GM18867 (cell line): Measurements from ENCODE around the gene THAP3.
A peak's percentile ranks its signal among the peaks of the same experiment; 100 is the strongest.

Experiments
- ATAC-seq: cut with Tn5 transposase; IDR thresholded peaks from one replicate; pipeline ENCODE4 v1.9.1; 2021; ENCODE audit warnings: mild to moderate bottlenecking, moderate library complexity; ENCODE audit not compliant: unreplicated experiment

Gene THAP3, protein sequence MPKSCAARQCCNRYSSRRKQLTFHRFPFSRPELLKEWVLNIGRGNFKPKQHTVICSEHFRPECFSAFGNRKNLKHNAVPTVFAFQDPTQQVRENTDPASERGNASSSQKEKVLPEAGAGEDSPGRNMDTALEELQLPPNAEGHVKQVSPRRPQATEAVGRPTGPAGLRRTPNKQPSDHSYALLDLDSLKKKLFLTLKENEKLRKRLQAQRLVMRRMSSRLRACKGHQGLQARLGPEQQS

GRCh38 chr1:6624710-6625583 lies at the start of gene THAP3:
Gene THAP3, plus strand, starts transcription at chr1:6624868. Its CDS starts 351 bp downstream, at chr1:6625219.
- ATAC-seq = peak; percentile 75

DNA sequence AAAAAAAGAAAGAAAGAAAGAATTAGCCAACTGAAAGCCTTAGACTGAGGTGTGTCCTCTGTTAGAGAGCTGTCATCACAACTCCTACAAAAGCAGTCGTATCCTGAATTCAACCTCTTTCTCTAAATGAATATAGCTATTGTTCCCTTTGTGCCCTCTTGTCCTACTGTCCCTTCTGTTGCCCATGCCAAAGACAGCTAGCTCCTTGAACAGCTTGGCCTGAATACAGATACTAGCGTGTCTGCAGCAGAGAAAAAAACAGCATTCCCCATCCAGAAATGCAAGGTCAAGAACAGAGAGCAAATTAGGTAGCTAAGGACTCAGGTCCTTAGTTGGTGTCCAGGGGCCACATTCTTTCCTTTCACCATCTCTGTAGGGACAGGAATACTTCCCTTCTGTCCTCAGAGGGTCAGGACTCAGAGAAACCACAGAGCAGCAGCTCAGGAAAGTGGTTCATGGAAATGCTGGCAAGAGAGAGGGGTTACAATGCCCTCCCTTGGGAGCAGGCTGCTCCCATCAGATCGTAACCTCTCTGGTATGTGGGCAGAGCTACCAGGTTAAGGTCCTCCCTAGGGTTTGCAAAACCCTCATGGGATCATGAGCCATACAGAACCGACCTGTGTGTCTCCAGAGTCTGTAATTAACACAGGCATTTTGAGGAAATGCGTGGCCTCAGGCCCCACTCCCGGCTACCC lies 46.7 kb upstream of the THAP3 start:
- no peak for ATAC-seq

DNA sequence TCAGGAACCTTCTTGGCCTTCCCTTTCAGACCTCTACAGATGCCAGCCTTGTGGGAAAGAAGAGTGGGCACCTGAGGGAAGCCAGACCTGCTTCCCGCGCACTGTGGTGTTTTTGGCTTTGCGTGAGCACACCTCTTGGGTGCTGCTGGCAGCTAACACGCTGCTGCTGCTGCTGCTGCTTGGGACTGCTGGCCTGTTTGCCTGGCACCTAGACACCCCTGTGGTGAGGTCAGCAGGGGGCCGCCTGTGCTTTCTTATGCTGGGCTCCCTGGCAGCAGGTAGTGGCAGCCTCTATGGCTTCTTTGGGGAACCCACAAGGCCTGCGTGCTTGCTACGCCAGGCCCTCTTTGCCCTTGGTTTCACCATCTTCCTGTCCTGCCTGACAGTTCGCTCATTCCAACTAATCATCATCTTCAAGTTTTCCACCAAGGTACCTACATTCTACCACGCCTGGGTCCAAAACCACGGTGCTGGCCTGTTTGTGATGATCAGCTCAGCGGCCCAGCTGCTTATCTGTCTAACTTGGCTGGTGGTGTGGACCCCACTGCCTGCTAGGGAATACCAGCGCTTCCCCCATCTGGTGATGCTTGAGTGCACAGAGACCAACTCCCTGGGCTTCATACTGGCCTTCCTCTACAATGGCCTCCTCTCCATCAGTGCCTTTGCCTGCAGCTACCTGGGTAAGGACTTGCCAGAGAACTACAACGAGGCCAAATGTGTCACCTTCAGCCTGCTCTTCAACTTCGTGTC lies 45.9 kb upstream of the THAP3 start:
- no peak for ATAC-seq

DNA sequence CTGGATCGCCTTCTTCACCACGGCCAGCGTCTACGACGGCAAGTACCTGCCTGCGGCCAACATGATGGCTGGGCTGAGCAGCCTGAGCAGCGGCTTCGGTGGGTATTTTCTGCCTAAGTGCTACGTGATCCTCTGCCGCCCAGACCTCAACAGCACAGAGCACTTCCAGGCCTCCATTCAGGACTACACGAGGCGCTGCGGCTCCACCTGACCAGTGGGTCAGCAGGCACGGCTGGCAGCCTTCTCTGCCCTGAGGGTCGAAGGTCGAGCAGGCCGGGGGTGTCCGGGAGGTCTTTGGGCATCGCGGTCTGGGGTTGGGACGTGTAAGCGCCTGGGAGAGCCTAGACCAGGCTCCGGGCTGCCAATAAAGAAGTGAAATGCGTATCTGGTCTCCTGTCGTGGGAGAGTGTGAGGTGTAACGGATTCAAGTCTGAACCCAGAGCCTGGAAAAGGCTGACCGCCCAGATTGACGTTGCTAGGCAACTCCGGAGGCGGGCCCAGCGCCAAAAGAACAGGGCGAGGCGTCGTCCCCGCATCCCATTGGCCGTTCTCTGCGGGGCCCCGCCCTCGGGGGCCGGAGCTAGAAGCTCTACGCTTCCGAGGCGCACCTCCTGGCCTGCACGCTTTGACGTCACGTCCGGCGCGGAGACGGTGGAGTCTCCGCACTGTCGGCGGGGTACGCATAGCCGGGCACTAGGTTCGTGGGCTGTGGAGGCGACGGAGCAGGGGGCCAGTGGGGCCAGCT lies 45.1 kb upstream of the THAP3 start, which contains the start of gene ZBTB48:
Gene ZBTB48, plus strand, starts transcription at position 621 of the 745 bp plus-strand sequence. CDS start 616 bp downstream, outside the sequence.
- peak; percentile 93 for ATAC-seq

GRCh38 chr1:6580119-6580592 lies 44.5 kb upstream of the THAP3 start:
- ATAC-seq = peak; percentile 1

DNA sequence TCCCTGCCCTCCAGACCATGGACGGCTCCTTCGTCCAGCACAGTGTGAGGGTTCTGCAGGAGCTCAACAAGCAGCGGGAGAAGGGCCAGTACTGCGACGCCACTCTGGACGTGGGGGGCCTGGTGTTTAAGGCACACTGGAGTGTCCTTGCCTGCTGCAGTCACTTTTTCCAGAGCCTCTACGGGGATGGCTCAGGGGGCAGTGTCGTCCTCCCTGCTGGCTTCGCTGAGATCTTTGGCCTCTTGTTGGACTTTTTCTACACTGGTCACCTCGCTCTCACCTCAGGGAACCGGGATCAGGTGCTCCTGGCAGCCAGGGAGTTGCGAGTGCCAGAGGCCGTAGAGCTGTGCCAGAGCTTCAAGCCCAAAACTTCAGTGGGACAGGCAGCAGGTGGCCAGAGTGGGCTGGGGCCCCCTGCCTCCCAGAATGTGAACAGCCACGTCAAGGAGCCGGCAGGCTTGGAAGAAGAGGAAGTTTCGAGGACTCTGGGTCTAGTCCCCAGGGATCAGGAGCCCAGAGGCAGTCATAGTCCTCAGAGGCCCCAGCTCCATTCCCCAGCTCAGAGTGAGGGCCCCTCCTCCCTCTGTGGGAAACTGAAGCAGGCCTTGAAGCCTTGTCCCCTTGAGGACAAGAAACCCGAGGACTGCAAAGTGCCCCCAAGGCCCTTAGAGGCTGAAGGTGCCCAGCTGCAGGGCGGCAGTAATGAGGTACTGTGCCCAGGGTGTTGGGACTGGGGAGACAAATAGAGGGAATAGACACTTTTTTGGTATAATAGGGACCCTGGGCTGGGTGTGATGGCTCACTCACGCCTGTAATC lies 43.9 kb upstream of the THAP3 start:
- ATAC-seq = no peak

- ATAC-seq = no peak
Measured at GRCh38 chr1:6581561-6582305, 42.9 kb upstream of the THAP3 start.

GRCh38 chr1:6582370-6582769 lies 42.3 kb upstream of the THAP3 start:
- no peak for ATAC-seq

GRCh38 chr1:6584126-6585080 lies 40.3 kb upstream of the THAP3 start:
- no peak for ATAC-seq

GRCh38 chr1:6585081-6585722 lies 39.5 kb upstream of the THAP3 start:
- ATAC-seq = no peak

DNA sequence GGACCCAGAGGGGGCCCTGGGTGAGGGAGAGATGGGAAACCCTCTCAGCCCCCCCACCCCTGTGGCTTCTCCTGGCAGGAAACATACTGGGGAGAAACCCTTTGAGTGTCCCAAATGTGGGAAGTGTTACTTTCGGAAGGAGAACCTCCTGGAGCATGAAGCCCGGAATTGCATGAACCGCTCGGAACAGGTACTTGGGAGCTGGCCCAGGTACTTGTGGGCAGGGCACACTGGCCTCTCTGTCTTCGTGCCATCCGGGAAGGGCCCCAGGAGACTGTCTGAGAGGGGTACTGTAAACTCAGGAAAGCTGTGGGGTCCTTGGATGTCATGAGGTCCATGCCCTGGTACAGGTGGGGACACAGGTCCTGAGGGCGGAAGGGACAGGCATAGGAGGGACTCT lies 38.8 kb upstream of the THAP3 start:
- no peak for ATAC-seq

DNA sequence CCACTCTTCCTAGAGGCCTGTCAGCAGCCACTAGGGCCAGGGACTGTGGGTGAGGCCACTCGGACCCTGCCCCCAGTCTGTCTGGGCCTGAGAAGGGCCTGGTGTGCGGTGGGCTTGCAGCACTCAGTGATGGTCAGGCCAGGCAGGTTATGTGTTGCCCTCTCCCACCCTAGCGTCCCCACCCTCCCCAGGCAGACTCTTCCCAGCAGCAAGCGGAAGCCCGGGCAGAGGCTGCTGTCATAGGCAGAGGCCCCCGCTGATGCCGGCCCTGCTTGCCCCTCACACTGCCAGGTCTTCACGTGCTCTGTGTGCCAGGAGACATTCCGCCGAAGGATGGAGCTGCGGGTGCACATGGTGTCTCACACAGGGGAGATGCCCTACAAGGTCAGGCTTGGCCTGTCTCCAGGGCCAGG lies 38.3 kb upstream of the THAP3 start:
- ATAC-seq = no peak

DNA sequence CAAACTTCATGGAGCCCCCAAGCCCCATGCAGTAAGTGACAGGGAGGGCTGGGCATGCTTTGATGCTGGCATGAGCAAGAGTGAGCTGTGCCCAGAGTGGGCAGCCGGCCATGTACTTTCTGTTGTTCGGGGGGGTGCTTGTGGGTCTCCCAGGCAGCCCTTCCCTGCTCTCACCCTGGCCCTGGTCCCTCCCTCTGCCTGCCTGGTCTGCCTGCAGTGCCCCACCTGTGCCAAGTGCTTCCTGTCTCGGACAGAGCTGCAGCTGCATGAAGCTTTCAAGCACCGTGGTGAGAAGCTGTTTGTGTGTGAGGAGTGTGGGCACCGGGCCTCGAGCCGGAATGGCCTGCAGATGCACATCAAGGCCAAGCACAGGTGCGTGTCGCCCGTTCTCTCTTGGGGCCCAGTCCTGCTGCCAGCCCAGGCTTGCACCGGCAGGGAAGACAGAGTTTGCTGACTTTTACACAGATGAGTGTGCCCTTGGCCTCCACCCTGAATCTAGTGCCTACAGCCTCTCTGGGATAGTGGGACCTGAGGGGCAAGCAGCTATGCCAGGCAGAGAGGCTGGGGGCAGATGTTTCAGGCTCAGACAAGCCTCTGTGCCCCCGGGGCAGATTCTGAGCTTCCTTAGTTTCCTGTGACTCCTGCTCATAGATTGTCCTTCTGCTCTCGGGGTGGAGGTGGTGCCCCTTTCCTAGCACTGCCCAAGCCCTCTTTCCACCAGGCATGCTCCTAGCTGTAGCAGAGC lies 37.2 kb upstream of the THAP3 start:
- ATAC-seq = no peak

GRCh38 chr1:6588128-6588892 lies 36.4 kb upstream of the THAP3 start:
- ATAC-seq = no peak

DNA sequence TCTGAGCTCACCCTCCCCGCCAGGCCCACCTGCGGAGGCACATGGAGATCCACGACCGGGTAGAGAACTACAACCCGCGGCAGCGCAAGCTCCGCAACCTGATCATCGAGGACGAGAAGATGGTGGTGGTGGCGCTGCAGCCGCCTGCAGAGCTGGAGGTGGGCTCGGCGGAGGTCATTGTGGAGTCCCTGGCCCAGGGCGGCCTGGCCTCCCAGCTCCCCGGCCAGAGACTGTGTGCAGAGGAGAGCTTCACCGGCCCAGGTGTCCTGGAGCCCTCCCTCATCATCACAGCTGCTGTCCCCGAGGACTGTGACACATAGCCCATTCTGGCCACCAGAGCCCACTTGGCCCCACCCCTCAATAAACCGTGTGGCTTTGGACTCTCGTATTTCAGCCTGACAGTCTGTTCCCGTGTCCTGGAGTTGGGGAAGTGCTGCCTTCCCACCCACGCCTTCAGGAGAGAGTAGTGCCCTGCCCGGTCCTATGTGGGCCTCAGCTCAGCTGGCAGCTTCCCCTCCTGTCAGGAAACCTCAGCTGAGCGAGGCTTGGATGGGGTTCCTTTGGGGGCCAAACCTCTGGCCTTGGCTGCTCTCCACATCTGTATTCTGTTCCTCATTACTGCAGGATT lies 35.7 kb upstream of the THAP3 start:
- no peak for ATAC-seq
